GM18519 (cell line): ENCODE results near the gene STPG2.
"Not testable (repeated sequence)": the region's sequence is repeated elsewhere in the genome, so short reads cannot be mapped to it uniquely, and the experiment has no call there.

Experiments used
- ATAC-seq: cut with Tn5 transposase; IDR thresholded peaks from one replicate; pipeline ENCODE4 v1.9.1; 2021; ENCODE audit warnings: mild to moderate bottlenecking, moderate library complexity; ENCODE audit not compliant: unreplicated experiment, low FRiP score

STPG2 gene

DNA sequence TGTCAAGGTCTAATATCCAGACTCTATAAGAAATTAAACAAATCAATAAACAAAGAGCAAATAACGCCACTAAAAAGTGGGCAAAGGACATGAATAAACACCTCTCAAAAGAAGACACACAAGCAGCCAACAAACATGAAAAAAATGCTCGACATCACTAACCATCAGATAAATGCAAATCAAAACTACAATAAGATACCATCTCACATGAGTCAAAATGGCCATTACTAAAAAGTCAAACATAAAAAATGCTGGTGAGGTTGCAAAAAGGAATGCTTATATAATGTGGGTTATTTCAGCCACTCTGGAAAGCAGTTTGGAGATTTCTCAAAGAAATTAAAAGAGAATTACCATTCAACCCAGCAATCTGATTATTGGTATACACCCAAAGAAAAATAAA is 481.1 kb downstream of the STPG2 start:
- ATAC-seq = no peak

DNA sequence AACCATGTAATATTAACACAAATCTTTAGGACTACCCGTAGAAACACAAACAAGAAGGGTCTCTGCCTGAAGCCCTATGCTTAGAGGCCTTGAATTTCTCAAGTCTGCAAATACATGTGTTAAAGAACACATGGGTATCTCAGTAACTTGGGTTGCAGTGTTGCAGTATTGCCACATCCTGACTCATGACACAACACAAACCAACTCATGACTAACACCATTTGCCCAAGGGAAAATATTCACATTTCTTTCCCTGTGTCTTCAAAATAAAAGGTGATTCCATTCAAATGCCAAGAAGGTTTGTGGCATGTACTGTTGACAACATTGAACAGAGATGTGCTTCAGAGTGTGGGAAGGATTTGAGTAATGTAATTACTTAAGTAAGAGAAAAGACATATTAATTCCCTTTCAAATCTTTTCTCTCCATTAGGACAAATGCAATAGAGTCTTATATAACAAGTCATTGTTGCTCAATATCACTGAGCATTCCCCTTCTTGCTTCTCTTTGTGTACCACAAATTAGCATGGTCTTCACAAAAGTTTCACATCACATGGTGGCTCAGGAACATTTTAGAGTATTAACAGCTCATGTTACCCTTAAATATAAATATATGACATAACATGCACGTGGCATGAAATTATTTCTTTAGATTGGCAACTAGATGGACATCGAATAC is 487.1 kb downstream of the STPG2 start:
- ATAC-seq = no peak

DNA sequence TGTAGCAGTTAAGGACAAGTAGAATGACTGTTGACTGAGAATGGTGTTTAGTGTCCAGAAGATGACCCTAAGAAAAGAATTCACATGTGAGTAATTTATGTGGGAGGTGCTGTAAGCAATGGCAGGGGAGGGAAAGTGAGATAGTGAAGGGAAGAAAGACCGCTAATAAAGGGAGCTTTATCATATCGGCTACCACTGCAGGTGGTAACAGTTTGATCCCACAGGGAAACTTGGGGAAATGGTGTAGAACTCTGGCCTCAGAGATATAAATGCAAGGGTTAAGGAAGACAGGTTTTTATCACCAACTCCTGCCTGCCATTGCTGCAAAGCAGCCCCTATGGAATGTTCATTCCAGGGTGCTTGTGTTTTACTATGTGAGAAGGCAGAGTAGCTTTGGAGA is 489.6 kb downstream of the STPG2 start:
- ATAC-seq = no peak

DNA sequence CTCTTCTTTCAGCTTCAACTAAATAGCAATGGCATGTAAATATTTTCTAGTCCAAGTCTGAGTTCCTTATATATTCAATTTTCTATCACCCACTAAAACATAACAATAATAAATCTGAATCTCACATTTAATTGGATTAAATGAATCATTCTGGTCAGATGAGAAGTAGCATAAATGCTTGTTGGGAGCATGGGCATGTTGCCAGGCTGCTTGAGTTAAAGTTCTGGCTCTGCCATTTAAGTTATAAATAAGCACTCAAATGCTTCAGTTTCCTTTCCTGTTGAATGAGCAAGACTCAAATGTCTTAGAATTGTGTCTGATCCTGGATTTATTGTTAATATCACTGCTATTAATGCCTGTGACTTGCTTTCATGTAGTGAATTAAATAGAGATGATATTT is 496.3 kb downstream of the STPG2 start:
- no peak for ATAC-seq

DNA sequence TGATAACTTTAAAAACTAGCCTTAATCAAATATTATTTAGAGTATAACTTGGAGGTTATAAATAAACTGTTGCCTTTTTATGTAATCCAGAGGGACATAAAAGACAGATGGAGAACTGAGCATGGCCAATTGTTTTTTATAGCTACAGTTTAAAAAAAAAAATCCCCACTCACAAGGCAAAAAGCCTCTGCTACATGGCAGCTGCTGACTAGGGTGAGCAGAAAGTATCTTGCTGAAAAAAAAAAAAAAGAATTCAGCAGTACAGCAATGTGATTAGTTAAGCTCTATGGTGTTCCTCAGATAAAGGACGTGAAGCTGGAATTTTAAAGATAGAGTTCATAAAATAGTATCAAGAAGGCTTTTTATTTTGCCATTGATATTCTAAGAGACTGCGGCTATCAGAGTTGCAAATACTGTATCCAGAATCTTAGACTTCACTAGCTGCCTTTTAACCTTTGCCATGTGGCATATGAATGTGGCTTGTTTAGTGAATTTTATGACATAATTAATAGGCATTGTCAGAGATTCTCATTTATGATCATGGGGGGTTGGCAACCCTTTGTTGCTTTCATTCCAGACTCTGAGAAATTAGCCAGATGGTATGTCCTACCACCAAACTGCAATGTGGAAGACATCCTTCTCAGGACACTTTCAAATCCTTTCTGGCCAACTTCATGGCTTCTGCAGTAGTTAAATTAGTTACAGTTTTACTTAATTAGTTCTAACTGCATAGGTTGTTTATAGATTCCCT is 498.0 kb downstream of the STPG2 start:
- no peak for ATAC-seq

DNA sequence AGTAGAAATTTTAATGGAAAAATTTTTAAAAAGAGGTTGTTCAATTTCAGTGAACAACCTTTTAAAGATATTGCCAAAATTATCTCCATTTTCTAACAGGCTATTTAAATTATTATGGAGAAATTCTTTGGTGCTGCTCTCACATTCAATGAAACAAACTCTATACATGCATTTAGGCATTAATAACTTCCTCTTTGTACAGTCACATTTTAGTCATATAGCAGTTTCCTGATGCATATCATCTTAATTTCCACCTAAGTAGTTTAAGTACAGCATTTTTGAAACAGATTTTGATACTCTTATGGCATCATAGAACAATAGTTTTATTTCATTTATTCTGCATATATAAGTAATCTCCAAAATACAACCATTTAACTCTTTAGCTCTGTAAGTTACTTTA is 500.1 kb downstream of the STPG2 start:
- ATAC-seq = no peak

DNA sequence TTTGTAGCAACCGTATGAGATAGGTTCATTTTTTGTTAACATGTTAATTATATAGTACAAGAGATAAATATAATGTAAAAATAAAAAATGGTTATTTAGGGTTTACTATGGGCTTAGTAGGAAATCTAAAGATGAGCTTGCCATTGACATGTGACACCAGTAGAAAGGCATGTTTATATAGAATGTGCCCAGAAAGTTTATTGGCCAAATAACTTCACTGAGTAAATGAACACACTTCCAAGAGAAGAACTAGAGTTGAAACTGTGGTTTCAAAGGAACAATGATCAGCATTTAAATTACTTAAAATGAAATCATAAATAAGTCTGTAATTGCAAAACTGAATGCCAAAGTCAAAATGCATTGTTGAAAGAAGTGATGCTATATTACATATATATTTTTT is 503.3 kb downstream of the STPG2 start:
- ATAC-seq = no peak

DNA sequence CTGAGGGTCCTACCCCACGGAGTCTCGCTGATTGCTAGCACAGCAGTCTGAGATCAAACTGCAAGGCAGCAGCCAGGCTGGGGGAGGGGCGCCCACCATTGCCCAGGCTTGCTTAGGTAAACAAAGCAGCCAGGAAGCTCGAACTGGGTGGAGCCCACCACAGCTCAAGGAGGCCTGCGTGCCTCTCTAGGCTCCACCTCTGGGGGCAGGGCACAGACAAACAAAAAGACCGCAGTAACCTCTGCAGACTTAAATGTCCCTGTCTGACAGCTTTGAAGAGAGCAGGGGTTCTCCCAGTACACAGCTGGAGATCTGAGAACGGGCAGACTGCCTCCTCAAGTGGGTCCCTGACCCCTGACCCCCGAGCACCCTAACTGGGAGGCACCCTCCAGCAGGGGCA is 509.4 kb downstream of the STPG2 start:
- not testable (repeated sequence) for ATAC-seq

DNA sequence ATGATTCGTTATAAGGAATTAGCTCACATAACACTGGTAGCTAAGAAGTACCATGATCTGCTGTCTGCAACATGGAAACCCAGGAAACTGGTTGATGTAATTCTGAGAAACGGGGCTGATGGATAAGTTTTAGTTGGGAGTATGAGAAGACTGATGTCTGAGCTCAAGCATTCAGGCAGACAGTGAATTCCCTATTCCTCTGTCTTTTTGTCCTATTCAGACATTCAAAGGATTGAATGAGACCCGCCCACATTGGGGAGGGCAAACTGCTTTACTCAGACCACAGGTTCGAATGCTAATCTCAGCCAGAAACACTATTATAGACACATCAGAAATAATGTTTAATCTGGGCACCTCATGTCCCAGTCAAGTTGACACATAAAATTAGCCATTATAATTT is 515.5 kb downstream of the STPG2 start:
- no peak for ATAC-seq

DNA sequence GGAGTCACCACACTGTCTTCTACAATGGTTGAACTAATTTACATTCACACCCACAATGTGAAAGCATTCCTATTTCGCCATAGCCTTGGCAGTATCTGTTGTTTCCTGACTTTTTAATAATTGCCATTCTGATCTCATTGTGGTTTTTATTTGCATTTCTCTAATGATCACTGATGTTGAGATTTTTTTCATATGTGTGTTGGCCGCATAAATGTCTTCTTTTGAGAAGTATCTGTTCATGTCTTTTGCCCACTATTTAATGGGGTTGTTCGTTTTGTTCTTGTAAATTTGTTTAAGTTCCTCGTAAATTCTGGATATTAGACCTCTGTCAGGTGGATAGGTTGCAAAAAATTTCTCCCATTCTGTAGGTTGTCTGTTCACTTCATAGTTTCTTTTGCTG is 519.1 kb downstream of the STPG2 start:
- no peak for ATAC-seq

DNA sequence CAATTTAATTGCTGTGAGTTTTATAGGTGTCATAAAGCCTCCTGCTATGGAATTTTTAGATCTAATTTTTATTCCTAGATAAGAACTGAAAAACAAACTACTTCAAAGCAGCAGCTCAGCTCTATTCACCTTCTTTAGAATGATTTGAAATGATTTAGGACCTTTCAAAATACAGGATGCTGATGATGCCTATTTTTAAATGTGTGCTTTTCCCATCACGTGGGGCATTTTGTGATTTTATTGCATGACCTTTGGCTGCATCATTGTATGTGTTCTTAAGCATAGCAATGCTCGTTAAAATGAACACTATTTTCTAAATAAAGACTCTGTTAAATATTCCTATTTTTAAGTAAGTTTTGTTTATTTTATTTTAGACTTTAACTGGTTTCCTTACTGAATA is 537.3 kb downstream of the STPG2 start:
- no peak for ATAC-seq

DNA sequence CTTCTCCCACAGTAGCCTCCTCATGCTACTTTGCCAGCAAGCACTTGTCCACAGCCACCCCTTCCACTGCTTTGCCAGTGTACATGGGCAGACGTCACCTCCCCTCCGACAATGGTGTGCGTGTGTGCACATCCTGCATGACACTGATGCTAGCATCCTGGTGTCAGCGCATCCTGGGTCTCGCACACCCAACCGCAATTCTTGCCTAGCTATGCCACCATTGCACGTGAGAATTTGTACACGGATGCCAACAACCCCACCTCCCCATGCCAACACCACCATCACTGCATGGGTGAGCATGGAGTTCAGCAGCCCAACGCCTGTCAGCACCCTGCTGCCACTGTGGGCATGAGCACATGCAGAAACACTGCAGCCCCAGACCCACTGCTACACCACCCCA is 550.0 kb downstream of the STPG2 start:
- no peak for ATAC-seq

DNA sequence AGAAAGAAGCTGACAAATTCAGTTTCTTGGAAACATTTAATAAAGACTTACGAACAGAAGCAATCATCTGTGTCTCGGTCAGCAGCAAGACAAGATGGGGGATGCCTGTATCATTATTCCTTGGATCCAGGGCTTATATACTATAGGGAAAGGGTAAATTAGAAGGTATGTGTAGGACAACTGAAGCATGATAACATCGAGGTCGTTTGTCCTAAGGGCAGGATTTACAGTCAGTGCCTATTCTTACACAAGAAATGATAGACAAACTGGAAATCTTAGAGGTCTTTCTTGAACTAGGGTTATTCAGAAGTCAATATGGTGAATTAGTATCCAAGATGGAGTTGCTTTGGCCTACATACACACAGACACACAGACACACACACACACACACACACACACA is 553.0 kb downstream of the STPG2 start:
- ATAC-seq = no peak

DNA sequence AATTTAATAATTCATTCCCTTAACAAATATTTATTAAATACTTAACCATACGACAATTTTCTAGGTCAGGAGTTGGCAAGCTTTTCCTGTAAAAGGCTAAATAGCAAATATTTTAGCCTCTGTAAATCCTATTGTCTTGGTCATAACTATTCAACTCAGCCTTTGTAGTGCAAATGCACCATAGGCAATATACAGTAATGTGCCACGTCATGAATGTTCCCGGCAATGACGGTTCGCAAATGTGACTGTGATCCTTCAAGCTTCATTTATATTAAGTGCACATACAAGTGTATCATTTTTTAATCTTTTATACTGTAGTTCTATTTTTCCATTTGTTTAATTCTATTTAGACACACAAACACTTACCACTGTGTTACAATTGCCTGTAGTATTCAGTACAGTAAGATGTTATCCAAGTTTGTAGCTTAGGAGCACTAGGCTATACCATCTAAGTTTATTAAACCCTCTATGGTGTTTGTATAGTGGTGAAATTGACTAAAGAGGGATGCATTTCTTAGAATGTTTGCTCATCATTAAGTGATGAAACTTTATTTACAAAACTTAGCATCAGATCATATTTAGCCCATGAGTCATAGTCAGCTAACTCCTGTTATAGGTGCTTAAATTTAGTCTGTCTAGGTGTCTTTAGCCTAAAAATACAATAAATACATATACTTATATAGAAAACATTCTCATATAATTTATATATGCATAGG is 553.6 kb downstream of the STPG2 start:
- ATAC-seq = no peak

DNA sequence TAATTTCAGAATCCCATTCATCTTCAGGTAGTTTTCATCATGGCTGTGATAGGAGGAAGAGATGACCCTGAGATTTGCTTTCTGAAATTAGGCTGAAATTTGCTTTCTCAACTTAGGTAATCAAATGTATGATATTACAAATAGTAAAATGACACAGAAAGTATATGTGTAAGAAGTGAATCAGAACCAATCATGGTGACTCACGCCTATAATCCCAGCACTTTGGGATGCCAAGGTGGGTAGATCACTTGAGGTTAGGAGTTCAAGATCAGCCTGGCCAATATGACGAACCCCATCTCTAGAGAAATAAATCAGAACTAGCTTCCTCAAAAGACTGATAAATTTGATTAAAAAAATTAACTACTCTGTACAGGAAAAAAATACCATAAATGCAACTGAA is 555.4 kb downstream of the STPG2 start:
- no peak for ATAC-seq

DNA sequence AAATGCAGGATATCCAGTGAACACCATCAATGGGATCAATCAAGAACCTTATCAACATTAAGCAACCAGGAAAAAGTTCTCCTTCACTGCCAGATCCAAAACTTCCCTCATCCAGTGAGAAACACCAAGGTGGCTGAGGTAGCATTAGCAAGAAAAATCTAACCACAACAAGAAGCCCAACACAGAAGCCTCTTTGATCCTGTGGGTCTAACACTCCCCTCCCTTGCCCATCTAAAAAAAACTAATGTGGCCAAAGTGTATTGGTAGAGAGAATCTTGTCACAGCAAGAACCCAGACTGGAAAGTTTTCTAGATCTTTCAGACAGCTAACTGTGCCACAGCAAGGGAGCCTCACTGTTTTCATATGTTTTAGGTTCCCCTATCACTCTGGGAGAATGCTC is 558.0 kb downstream of the STPG2 start:
- no peak for ATAC-seq

DNA sequence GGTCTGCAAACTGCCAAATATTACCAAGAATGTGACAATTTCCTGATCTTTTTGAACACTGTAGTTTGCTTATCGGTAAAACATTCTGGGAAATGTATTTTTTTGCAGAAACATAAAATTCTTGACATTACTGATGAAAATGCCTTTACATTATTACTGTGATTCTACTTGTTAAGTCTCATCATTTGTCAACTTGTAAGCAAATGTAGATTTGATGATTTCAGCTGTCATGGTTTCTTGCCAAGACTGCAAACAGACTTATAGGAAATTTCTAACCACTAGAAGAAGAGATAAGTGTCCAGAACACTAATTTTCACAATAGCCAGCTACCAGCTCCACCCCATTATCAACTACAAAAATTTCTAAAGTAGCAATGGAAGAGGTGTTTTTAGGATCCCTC is 560.4 kb downstream of the STPG2 start:
- ATAC-seq = no peak

DNA sequence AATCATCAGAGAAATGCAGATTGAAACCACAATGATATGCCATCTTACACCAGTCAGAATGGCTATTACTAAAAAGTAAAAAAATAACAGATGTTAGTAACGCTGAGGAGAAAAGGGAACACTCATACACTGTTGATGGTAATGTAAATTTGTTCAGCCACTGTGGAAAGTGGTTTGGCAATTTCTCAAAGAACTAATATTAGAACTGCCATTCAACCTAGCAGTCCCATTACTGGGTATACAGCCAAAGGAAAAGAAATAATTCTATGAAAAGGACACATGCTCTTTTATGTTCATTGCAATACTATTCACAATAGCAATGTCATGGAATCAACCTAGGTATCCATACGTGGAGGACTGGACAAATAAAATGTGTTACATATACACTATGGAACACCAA is 566.3 kb downstream of the STPG2 start:
- ATAC-seq = no peak

DNA sequence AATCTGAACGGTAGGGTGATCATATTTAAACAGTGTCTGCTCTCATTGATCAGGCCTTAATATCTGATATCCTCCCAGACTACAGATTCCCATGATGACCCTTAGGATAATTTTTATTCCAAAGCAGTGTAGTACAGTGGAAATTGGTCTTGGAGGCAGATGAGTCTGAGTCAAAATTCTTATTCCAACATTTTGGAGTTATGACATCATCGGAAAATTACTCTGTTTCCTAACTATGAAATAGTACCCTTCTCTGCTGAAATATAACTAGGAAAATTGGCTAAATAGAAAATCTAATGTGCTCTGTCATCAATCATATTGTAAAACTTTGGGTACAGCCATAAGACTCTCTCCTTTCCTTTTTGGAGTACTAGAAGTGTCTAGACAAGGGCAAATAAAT is 583.3 kb downstream of the STPG2 start:
- no peak for ATAC-seq

DNA sequence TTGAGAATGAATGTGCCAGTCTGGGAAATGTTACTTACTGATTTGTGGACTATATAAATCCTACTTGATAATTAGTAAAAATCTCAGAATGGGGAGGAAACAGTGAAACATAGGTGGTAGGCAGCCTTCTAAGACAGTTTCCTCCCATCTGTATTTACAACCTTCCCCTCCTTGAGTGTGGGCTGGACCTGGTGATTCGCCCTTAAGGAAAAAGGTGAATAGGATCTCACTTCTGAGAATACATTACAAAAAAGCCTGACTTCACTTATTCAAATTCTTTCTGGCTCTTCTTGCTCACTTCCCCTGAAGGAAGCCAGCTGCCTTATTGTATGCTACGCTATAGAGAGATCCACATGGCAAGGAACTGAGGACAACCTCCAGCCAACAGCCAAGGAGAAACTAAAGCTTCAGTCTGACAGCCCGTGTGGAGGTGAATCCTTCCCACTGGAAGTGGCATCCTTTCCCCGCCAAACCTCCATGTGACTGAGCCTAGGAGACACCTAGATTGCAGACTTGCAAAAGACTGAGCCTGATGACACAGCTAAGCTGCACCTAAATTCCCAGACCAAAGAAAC is 585.0 kb downstream of the STPG2 start:
- no peak for ATAC-seq

DNA sequence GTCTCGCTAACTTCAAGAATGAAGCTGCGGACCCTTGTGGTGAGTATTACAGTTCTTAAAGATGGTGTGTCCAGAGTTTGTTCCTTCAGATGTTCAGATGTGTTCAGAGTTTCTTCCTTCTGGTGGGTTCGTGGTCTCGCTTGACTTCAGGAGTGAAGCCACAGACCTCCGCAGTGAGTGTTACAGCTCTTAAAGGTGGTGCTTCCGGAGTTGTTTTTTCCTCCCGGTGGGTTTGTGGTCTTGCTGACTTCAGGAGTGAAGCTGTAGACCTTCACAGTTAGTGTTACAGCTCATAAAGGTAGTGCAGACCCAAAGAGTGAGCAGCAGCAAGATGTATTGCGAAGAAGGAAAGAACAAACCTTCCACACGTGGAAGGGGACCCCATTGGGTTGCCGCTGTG is 592.6 kb downstream of the STPG2 start:
- not testable (repeated sequence) for ATAC-seq
